DND-41 (cell line): ENCODE measurements around the gene MAMLD1.
A peak's percentile ranks its signal among the peaks of the same experiment; 100 is the strongest.

Experiments
- ATAC-seq: fragments of 200-7000 bp; cut with Tn5 transposase; 3 replicates; pipeline ENCODE4 v1.9.1; 2021; ENCODE audit warnings: low read depth; ENCODE audit not compliant: insufficient read depth
- DNase-seq: peaks from one replicate; pipeline ENCODE4 v3.0.0-alpha.2; 2020
- H2AFZ ChIP-seq: 2 replicates; pipeline ENCODE4 v1.6.0; 2012; ENCODE audit warnings: low read depth, low read length
- H3K27ac ChIP-seq: 2 replicates; pipeline ENCODE4 v1.5.1; 2012; ENCODE audit warnings: low read length, inconsistent platforms
- H3K27me3 ChIP-seq: fragments of 200-600 bp; sonication (generic); 2 replicates; pipeline ENCODE4 v1.6.0; 2012; ENCODE audit warnings: low read length, mild to moderate bottlenecking, inconsistent platforms; ENCODE audit not compliant: insufficient read depth, poor library complexity
- H3K36me3 ChIP-seq: 2 replicates; pipeline ENCODE4 v1.5.1; 2012; ENCODE audit warnings: low read length, inconsistent platforms; ENCODE audit not compliant: insufficient read depth
- H3K4me1 ChIP-seq: 2 replicates; pipeline ENCODE4 v1.5.1; 2012; ENCODE audit warnings: mild to moderate bottlenecking, low read length; ENCODE audit not compliant: insufficient read depth
- H3K4me2 ChIP-seq: 2 replicates; pipeline ENCODE4 v1.6.0; 2012; ENCODE audit warnings: mild to moderate bottlenecking, moderate library complexity, low read length, inconsistent platforms; ENCODE audit not compliant: insufficient read depth
- H3K4me3 ChIP-seq, 2 experiments: fragments of 200-600 bp in 1 of 2; shearing (Covaris generic) in 1 of 2; 2 replicates each; pipeline ENCODE4 v1.5.1; 2012 to 2016; ENCODE audit warnings: inconsistent platforms in 2 of 2, low read length in 2 of 2, mild to moderate bottlenecking in 2 of 2, low read depth in 1 of 2, moderate library complexity in 1 of 2
- H3K79me2 ChIP-seq: 2 replicates; pipeline ENCODE4 v1.6.0; 2012; ENCODE audit warnings: low read length, inconsistent platforms; ENCODE audit not compliant: insufficient read depth
- H3K9ac ChIP-seq: 2 replicates; pipeline ENCODE4 v1.6.0; 2012; ENCODE audit warnings: low read depth, mild to moderate bottlenecking, inconsistent platforms, low read length, moderate library complexity
- H3K9me3 ChIP-seq: 2 replicates; pipeline ENCODE4 v1.5.1; 2012; ENCODE audit warnings: low read length, moderate library complexity, mild to moderate bottlenecking, inconsistent platforms; ENCODE audit not compliant: insufficient read depth, severe bottlenecking
- H4K20me1 ChIP-seq: 2 replicates; pipeline ENCODE4 v1.6.0; 2012; ENCODE audit warnings: low read length; ENCODE audit not compliant: insufficient read depth
- CTCF ChIP-seq: IDR thresholded peaks from 2 replicates; pipeline ENCODE4 v1.5.1; 2012; ENCODE audit warnings: borderline replicate concordance, low read length, moderate library complexity, mild to moderate bottlenecking; ENCODE audit not compliant: poor library complexity, severe bottlenecking; ENCODE audit errors: extremely low read depth
- EZH2 ChIP-seq: IDR thresholded peaks from 3 replicates; pipeline ENCODE4 v1.6.1; 2012; ENCODE audit warnings: borderline replicate concordance, low read depth, mild to moderate bottlenecking, moderate library complexity, low read length, inconsistent platforms; ENCODE audit not compliant: severe bottlenecking

MAMLD1 gene

DNA sequence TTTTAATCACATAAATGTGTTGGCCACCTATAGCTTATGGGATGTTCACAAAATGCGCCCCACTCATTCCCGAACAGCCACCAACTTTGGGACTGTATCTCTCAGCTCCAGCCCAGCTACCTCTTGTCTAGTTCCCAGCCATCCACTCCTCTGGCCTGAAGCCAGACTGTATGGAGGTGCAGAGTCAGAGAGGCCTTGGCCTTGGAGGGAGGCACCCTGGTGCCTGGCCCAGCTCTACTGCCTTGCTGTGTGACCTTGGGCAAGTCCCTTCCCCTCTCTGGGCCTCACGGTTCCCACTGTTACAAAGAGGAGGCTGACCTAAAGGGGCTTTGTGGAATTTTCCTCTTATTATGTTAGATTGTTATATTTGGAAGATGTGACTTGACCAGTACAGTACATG lies 13.9 kb downstream of the MAMLD1 start:
- Histone ChIP-seq H3K4me3 (no peak overlapping the region), H3K4me2 (no peak overlapping the region), H3K36me3 (no peaks in the 10 kb centered on the region), H3K9ac (no peak overlapping the region), H3K27ac (no peak overlapping the region), H3K4me1 (no peaks in the 10 kb centered on the region), H3K9me3 (no peaks in the 10 kb centered on the region), H3K27me3 (no peaks in the 10 kb centered on the region), H3K79me2 (no peaks in the 10 kb centered on the region), H4K20me1 (no peaks in the 10 kb centered on the region), H2AFZ (no peak overlapping the region)
- DNase-seq: no peak
- ATAC-seq: no peak
- no peak for TF ChIP-seq EZH2
- TF ChIP-seq CTCF: no peak

DNA sequence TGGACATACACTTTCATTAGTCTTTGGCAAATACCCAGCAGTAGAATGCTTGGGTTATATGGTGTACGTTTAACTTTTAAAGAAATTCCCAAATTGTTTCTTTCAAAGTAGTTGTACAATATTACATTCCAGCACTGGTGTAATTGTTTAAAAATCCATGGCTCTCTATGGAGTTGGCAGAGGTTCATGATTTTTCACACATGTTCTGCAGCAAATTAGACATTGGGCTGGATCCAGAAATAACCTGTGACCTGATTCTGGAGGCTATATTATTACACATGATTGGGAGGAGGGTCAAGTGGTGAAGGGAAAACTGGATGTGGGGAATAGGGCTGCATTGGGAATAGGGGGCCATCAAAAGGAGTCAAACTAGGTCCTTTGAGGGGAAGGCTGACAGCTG lies 41.9 kb downstream of the MAMLD1 start:
- H2AFZ ChIP-seq: no peak overlapping the region
- no peaks in the 10 kb centered on the region for H3K27me3 ChIP-seq
- H3K4me1 ChIP-seq: peaks cover 2% of the 10 kb centered on the region
- H3K9ac ChIP-seq: no peak overlapping the region
- H3K9me3 ChIP-seq: no peaks in the 10 kb centered on the region
- no peak overlapping the region for H3K4me3 ChIP-seq
- no peaks in the 10 kb centered on the region for H3K36me3 ChIP-seq
- H3K79me2 ChIP-seq: no peaks in the 10 kb centered on the region
- no peak overlapping the region for H3K4me2 ChIP-seq
- H3K27ac ChIP-seq: no peak overlapping the region
- no peaks in the 10 kb centered on the region for H4K20me1 ChIP-seq
- DNase-seq (no peak), ATAC-seq (no peak)
- TF ChIP-seq CTCF: no peak

- ATAC-seq: no peak
- Histone ChIP-seq H3K9me3 (no peaks in the 10 kb centered on the region), H3K9ac (no peak overlapping the region), H3K4me3 (no peak overlapping the region), H3K4me2 (no peak overlapping the region), H3K4me1 (peaks cover 8% of the 10 kb centered on the region), H3K79me2 (no peaks in the 10 kb centered on the region), H4K20me1 (no peaks in the 10 kb centered on the region), H3K27ac (no peak overlapping the region), H3K27me3 (no peaks in the 10 kb centered on the region), H2AFZ (no peak overlapping the region), H3K36me3 (no peaks in the 10 kb centered on the region)
- DNase-seq: no peak
- no peak for TF ChIP-seq EZH2
- TF ChIP-seq CTCF: peak; percentile 17
Measured at GRCh38 chrX:150405576-150405975, 42.5 kb downstream of the MAMLD1 start.

DNA sequence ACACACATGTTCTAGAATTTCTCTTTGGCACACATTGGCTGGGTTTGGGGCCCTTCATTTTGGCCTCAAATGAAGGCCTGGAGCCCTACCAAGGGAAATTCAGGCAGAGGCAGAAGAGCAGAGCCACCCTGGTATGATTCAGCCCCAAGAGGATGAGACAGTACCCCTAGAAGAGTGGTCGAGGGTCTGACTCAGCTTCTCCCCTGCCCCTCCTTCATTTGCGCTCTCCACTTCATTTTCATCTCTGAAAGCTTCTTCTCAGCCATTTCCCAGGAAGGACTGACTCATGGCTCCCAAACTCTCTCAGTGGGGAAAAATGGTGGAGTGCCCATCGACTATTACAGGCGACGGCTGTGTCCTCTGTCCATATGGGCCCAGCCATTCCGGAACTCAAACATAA lies 43.5 kb downstream of the MAMLD1 start:
- H2AFZ ChIP-seq: no peak overlapping the region
- no peaks in the 10 kb centered on the region for H3K9me3 ChIP-seq
- no peak for TF ChIP-seq EZH2
- no peak for TF ChIP-seq CTCF
- no peak for DNase-seq
- no peak overlapping the region for H3K4me2 ChIP-seq
- H3K4me1 ChIP-seq: peaks cover 13% of the 10 kb centered on the region
- no peak for ATAC-seq
- H4K20me1 ChIP-seq: no peaks in the 10 kb centered on the region
- H3K27ac ChIP-seq: no peak overlapping the region
- H3K79me2 ChIP-seq: no peaks in the 10 kb centered on the region
- no peak overlapping the region for H3K4me3 ChIP-seq
- no peak overlapping the region for H3K9ac ChIP-seq
- no peaks in the 10 kb centered on the region for H3K27me3 ChIP-seq
- no peaks in the 10 kb centered on the region for H3K36me3 ChIP-seq
